HG02852 (cell line): ENCODE measurements around the gene KIF26B.

ENCODE experiments used
- ATAC-seq: cut with Tn5 transposase; IDR thresholded peaks from one replicate; pipeline ENCODE4 v1.9.1; 2021; ENCODE audit warnings: mild to moderate bottlenecking, moderate library complexity; ENCODE audit not compliant: unreplicated experiment

KIF26B gene

GRCh38 chr1:245270972-245271371 lies 116.2 kb downstream of the KIF26B start:
- ATAC-seq: no peak

GRCh38 chr1:245272676-245273075 lies 117.9 kb downstream of the KIF26B start:
- ATAC-seq: no peak

GRCh38 chr1:245276445-245276844 lies 121.7 kb downstream of the KIF26B start:
- ATAC-seq: no peak

- no peak for ATAC-seq
These were observed 122.5 kb downstream of the KIF26B start for GRCh38 chr1:245277276-245277675.

- no peak for ATAC-seq
These were observed 124.1 kb downstream of the KIF26B start for GRCh38 chr1:245278846-245279245.

- ATAC-seq: no peak
These were observed 124.6 kb downstream of the KIF26B start for GRCh38 chr1:245279346-245279745.

- ATAC-seq: no peak
These were observed 128.2 kb downstream of the KIF26B start for GRCh38 chr1:245283001-245283400.

GRCh38 chr1:245285168-245285567 lies 130.4 kb downstream of the KIF26B start:
- no peak for ATAC-seq

GRCh38 chr1:245288796-245289195 lies 134.0 kb downstream of the KIF26B start:
- ATAC-seq: no peak

- no peak for ATAC-seq
These were observed 136.1 kb downstream of the KIF26B start for GRCh38 chr1:245290836-245291235.

GRCh38 chr1:245291351-245291750 lies 136.6 kb downstream of the KIF26B start:
- ATAC-seq: no peak

- ATAC-seq: no peak
These were observed 137.4 kb downstream of the KIF26B start for GRCh38 chr1:245292141-245292540.

- no peak for ATAC-seq
These were observed 137.8 kb downstream of the KIF26B start for GRCh38 chr1:245292553-245292952.

GRCh38 chr1:245294020-245294419 lies 139.2 kb downstream of the KIF26B start:
- no peak for ATAC-seq

- no peak for ATAC-seq
These were observed 144.0 kb downstream of the KIF26B start for GRCh38 chr1:245298781-245299180.

- ATAC-seq: no peak
These were observed 146.4 kb downstream of the KIF26B start for GRCh38 chr1:245301162-245301580.

- no peak for ATAC-seq
These were observed 147.1 kb downstream of the KIF26B start for GRCh38 chr1:245301921-245302320.

GRCh38 chr1:245304698-245305097 lies 149.9 kb downstream of the KIF26B start:
- ATAC-seq: no peak

GRCh38 chr1:245306020-245306419 lies 151.2 kb downstream of the KIF26B start:
- no peak for ATAC-seq

GRCh38 chr1:245306628-245307410 lies 152.0 kb downstream of the KIF26B start:
- ATAC-seq: no peak

- no peak for ATAC-seq
These were observed 156.1 kb downstream of the KIF26B start for GRCh38 chr1:245310571-245311531.
